Activated B cell treated with CpG ODN at 0.5 μM for 24 hours (primary cell): ENCODE measurements around the gene STK24. TPM values are rescaled to one million over a fixed set of nuclear protein-coding genes. Genes with fewer than 3 reads are reported as not detected.
"Not testable (repeated sequence)": the region's sequence is repeated elsewhere in the genome, so short reads cannot be mapped to it uniquely, and the experiment has no call there.

Source experiments
- ATAC-seq: fragments of 200-7000 bp; cut with Tn5 transposase; one replicate; pipeline ENCODE4 v1.10.0; 2021; ENCODE audit warnings: low read depth, mild to moderate bottlenecking, moderate library complexity
- CTCF ChIA-PET: fragments of 350-600 bp; sonication (Branson Sonifier 250); formaldehyde crosslinking; loops from one replicate; lab custom pipeline; 2021; ENCODE audit warnings: antibody characterized with exemption; lab: Charles Lee
- POLR2A ChIA-PET: fragments of 350-600 bp; sonication (Branson Sonifier 250); formaldehyde crosslinking; loops from one replicate; lab custom pipeline; 2021; ENCODE audit warnings: antibody characterized with exemption; lab: Charles Lee
- DNase-seq: peaks from one replicate; pipeline ENCODE4 v3.0.0; 2022
- H3K27ac Mint-ChIP-seq: one replicate; pipeline ENCODE4 v1.8.0; 2020; ENCODE audit warnings: mixed read lengths
- H3K27me3 Mint-ChIP-seq: one replicate; pipeline ENCODE4 v1.8.0; 2021; ENCODE audit warnings: mixed read lengths
- H3K36me3 Mint-ChIP-seq: one replicate; pipeline ENCODE4 v1.8.0; 2021; ENCODE audit warnings: low read depth, mixed read lengths
- H3K4me1 Mint-ChIP-seq: one replicate; pipeline ENCODE4 v1.8.0; 2021; ENCODE audit warnings: mixed read lengths
- H3K4me3 Mint-ChIP-seq: one replicate; pipeline ENCODE4 v1.8.0; 2020; ENCODE audit warnings: mild to moderate bottlenecking, mixed read lengths
- H3K9me3 Mint-ChIP-seq: one replicate; pipeline ENCODE4 v1.8.0; 2020; ENCODE audit warnings: mixed read lengths
- CTCF ChIP-seq: fragments of 200-600 bp; IDR thresholded peaks from one replicate; pipeline ENCODE4 v1.8.0; 2022; ENCODE audit warnings: antibody characterized with exemption, mild to moderate bottlenecking
- intact Hi-C: fragments of 100-400 bp; cut with micrococcal nuclease; formaldehyde crosslinking; loops from one replicate; pipeline ENCODE4 v1.15.1; 2024
- total RNA-seq: library from RNA; stranded (reverse); gene quantifications from 2 replicates; pipeline ENCODE4 v1.2.3, GENCODE V29; 2022

STK24 gene
- total RNA-seq, 1 donor from 2014 or later, result 84.8 TPM

- intact Hi-C loops, result loop anchor here (5.0 to 10.0 kb wide), 5 partner anchors 510 to 1030 kb away; partner anchors contain the start of genes CLYBL and UBAC2
- peaks cover 65% of the 10 kb centered on the region for H3K4me1 Mint-ChIP-seq
- H3K36me3 Mint-ChIP-seq, result peaks cover 6% of the 10 kb centered on the region
- ATAC-seq (no peak), DNase-seq (no peak)
- no peak for TF ChIP-seq CTCF
- H3K4me3 Mint-ChIP-seq, result peak overlapping the region; percentile 88
- no peaks in the 10 kb centered on the region for H3K27me3 Mint-ChIP-seq
- H3K27ac Mint-ChIP-seq, result peak overlapping the region; percentile 81
- no peaks in the 10 kb centered on the region for H3K9me3 Mint-ChIP-seq
- ChIA-PET POLR2A (interaction anchor here (0.5 to 3.0 kb wide), 7 partner anchors 10 to 1340 kb away, joined by 3 to 22 read pairs (median 4); no protein-coding TSS in a partner anchor), CTCF (no interaction called here)
Observed at GRCh38 chr13:98575009-98575903, 1.7 kb downstream of the STK24 start.

GRCh38 chr13:98571955-98572662, 4.8 kb downstream of the STK24 start:
- Mint-ChIP-seq H3K4me1 (peaks cover 87% of the 10 kb centered on the region), H3K27me3 (no peaks in the 10 kb centered on the region), H3K36me3 (peaks cover 12% of the 10 kb centered on the region), H3K9me3 (no peaks in the 10 kb centered on the region), H3K27ac (peak overlapping the region; percentile 91), H3K4me3 (peak overlapping the region; percentile 82)
- DNase-seq (no peak), ATAC-seq (no peak)
- no peak for TF ChIP-seq CTCF
- intact Hi-C loops, result loop anchor here (1.0 to 10.0 kb wide), 9 partner anchors 29 to 1139 kb away; partner anchors contain the start of genes CLYBL and UBAC2
- ChIA-PET POLR2A (interaction anchor here (0.8 to 1.4 kb wide), 2 partner anchors 68 to 96 kb away, joined by 3 to 6 read pairs; no protein-coding TSS in a partner anchor), CTCF (interaction anchor here (0.9 to 1.4 kb wide), 3 partner anchors 81 to 108 kb away, joined by 3 to 6 read pairs (median 5); no protein-coding TSS in a partner anchor)

- POLR2A ChIA-PET, result interaction anchor here (0.5 to 1.6 kb wide), 15 partner anchors 15 to 94 kb away, joined by 3 to 11 read pairs (median 4); no protein-coding TSS in a partner anchor
- peaks cover 12% of the 10 kb centered on the region for H3K36me3 Mint-ChIP-seq
Observed at GRCh38 chr13:98570929-98571372, 6.0 kb downstream of the STK24 start.

GRCh38 chr13:98569494-98570367, 7.2 kb downstream of the STK24 start:
- DNase-seq, CTCF ChIA-PET, H3K36me3 Mint-ChIP-seq, ATAC-seq, H3K27me3 Mint-ChIP-seq, H3K9me3 Mint-ChIP-seq: not testable (repeated sequence)
- POLR2A ChIA-PET, result interaction anchor here (0.6 to 1.6 kb wide), 6 partner anchors 9 to 124 kb away, joined by 3 to 11 read pairs (median 4); no protein-coding TSS in a partner anchor
- Mint-ChIP-seq H3K4me1 (peaks cover 100% of the 10 kb centered on the region), H3K4me3 (peak overlapping the region; percentile 8), H3K27ac (peak overlapping the region; percentile 91)
- intact Hi-C loops, result loop anchor here (2.0 to 10.0 kb wide), 7 partner anchors 27 to 1035 kb away; partner anchors contain the start of genes CLYBL and UBAC2

More at GRCh38 chr13:98570929-98571372, 6.0 kb downstream of the STK24 start:
- TF ChIP-seq CTCF, result no peak
- Mint-ChIP-seq H3K27ac (peak overlapping the region; percentile 91), H3K27me3 (no peaks in the 10 kb centered on the region), H3K4me1 (peaks cover 99% of the 10 kb centered on the region), H3K4me3 (peak overlapping the region; percentile 82), H3K9me3 (no peaks in the 10 kb centered on the region)
- intact Hi-C loops, result loop anchor here (1.0 to 10.0 kb wide), 9 partner anchors 28 to 1138 kb away; partner anchors contain the start of genes CLYBL and UBAC2
- CTCF ChIA-PET, result interaction anchor here (1.0 to 1.4 kb wide), 4 partner anchors 62 to 126 kb away, joined by 3 to 6 read pairs (median 5); no protein-coding TSS in a partner anchor
- ATAC-seq (peak; percentile 84), DNase-seq (peak; percentile 39)
